Measurements from ENCODE around the gene CD68. TPM values are rescaled to one million over a fixed set of nuclear protein-coding genes. Genes with fewer than 3 reads are reported as not detected.

CD68 gene
- total RNA-seq, 1 experiment from 2014 or later = 1.6 TPM

GRCh38 chr17:7550344-7550743, 29.1 kb upstream of the CD68 start:
- Mint-ChIP-seq H3K4me1 (ENCODE audit: low read depth, unreplicated experiment) (peaks cover 13% of the 10 kb centered on the region), H3K4me3 (ENCODE audit: unreplicated experiment) (no peak overlapping the region), H3K27ac (ENCODE audit: unreplicated experiment) (no peak overlapping the region), H3K36me3 (ENCODE audit: insufficient read depth, unreplicated experiment) (peaks cover 9% of the 10 kb centered on the region), H3K9me3 (ENCODE audit: unreplicated experiment) (no peaks in the 10 kb centered on the region), H3K27me3 (ENCODE audit: insufficient read depth, unreplicated experiment) (no peaks in the 10 kb centered on the region)
- no peak for DNase-seq
- ChIA-PET POLR2A (no interaction called here), CTCF (no interaction called here)
- Histone ChIP-seq H3K4me3 (ENCODE audit: low read depth, low read length) (no peak overlapping the region), H3K27me3 (replicated peaks; ENCODE audit: control insufficient read depth, insufficient read depth, low read length) (no peaks in the 10 kb centered on the region), H3K9me3 (no peaks in the 10 kb centered on the region), H3K4me1 (peaks cover 4% of the 10 kb centered on the region; the same call in 1 of the 2 replicates), H3K36me3 (ENCODE audit: control insufficient read depth, insufficient read depth, low read length) (no peaks in the 10 kb centered on the region)
- intact Hi-C loops (cut with micrococcal nuclease; ENCODE audit: unreplicated experiment) = no loop called here
- no TSS peak for BruUV-seq (replicated peaks)
- no peak for TF ChIP-seq CTCF (IDR thresholded peaks at IDR 0.05; ENCODE audit: insufficient read depth in 1 of 2, low read depth in 1 of 2, low read length in 1 of 2, severe bottlenecking in 1 of 2, unreplicated experiment in 1 of 2)

GRCh38 chr17:7551396-7551795, 28.0 kb upstream of the CD68 start:
- intact Hi-C loops (cut with micrococcal nuclease; ENCODE audit: unreplicated experiment) = no loop called here
- H3K9me3 Mint-ChIP-seq (ENCODE audit: unreplicated experiment) = no peaks in the 10 kb centered on the region
- H3K36me3 Mint-ChIP-seq (ENCODE audit: insufficient read depth, unreplicated experiment) = peaks cover 9% of the 10 kb centered on the region
- H3K4me3 Mint-ChIP-seq (ENCODE audit: unreplicated experiment) = no peak overlapping the region
- POLR2A ChIA-PET = interaction anchor here (0.6 kb wide), 1 partner anchor 151 kb away, joined by 3 read pairs; no protein-coding TSS in a partner anchor
- CTCF ChIA-PET = interaction anchor here (0.6 kb wide), 1 partner anchor 9 kb away, joined by 3 read pairs; no protein-coding TSS in a partner anchor
- H3K36me3 ChIP-seq (ENCODE audit: control insufficient read depth, insufficient read depth, low read length) = no peaks in the 10 kb centered on the region
- BruUV-seq (replicated peaks) = no TSS peak
- no peaks in the 10 kb centered on the region for H3K27me3 ChIP-seq (replicated peaks; ENCODE audit: control insufficient read depth, insufficient read depth, low read length)
- H3K9me3 ChIP-seq = no peaks in the 10 kb centered on the region
- TF ChIP-seq CTCF (IDR thresholded peaks at IDR 0.05; ENCODE audit: insufficient read depth in 1 of 2, low read depth in 1 of 2, low read length in 1 of 2, severe bottlenecking in 1 of 2, unreplicated experiment in 1 of 2) = no peak
- peak overlapping the region; percentile 45 for H3K27ac Mint-ChIP-seq (ENCODE audit: unreplicated experiment)
- H3K4me1 Mint-ChIP-seq (ENCODE audit: low read depth, unreplicated experiment) = peaks cover 17% of the 10 kb centered on the region
- peaks cover 4% of the 10 kb centered on the region; the same call in 1 of the 2 replicates for H3K4me1 ChIP-seq
- no peaks in the 10 kb centered on the region for H3K27me3 Mint-ChIP-seq (ENCODE audit: insufficient read depth, unreplicated experiment)
- H3K4me3 ChIP-seq (ENCODE audit: low read depth, low read length) = no peak overlapping the region
- DNase-seq = no peak

- H3K9me3 Mint-ChIP-seq (ENCODE audit: unreplicated experiment) = no peaks in the 10 kb centered on the region
- H3K27ac Mint-ChIP-seq (ENCODE audit: unreplicated experiment) = no peak overlapping the region
- no peaks in the 10 kb centered on the region for H3K9me3 ChIP-seq
- intact Hi-C loops (cut with micrococcal nuclease; ENCODE audit: unreplicated experiment) = no loop called here
- no TSS peak for BruUV-seq (replicated peaks)
- H3K36me3 Mint-ChIP-seq (ENCODE audit: insufficient read depth, unreplicated experiment) = peaks cover 9% of the 10 kb centered on the region
- H3K27me3 ChIP-seq (replicated peaks; ENCODE audit: control insufficient read depth, insufficient read depth, low read length) = no peaks in the 10 kb centered on the region
- no peak for DNase-seq
- no peaks in the 10 kb centered on the region for H3K36me3 ChIP-seq (ENCODE audit: control insufficient read depth, insufficient read depth, low read length)
- no peaks in the 10 kb centered on the region for H3K27me3 Mint-ChIP-seq (ENCODE audit: insufficient read depth, unreplicated experiment)
- H3K4me1 ChIP-seq = peaks cover 4% of the 10 kb centered on the region; the same call in 1 of the 2 replicates
- CTCF ChIA-PET = no interaction called here
- H3K4me3 ChIP-seq (ENCODE audit: low read depth, low read length) = no peak overlapping the region
- no peak overlapping the region for H3K4me3 Mint-ChIP-seq (ENCODE audit: unreplicated experiment)
- no peak for TF ChIP-seq CTCF (IDR thresholded peaks at IDR 0.05; ENCODE audit: insufficient read depth in 1 of 2, low read depth in 1 of 2, low read length in 1 of 2, severe bottlenecking in 1 of 2, unreplicated experiment in 1 of 2)
- POLR2A ChIA-PET = no interaction called here
- H3K4me1 Mint-ChIP-seq (ENCODE audit: low read depth, unreplicated experiment) = peaks cover 17% of the 10 kb centered on the region
Measured at GRCh38 chr17:7552621-7553051, 26.8 kb upstream of the CD68 start.
